OCI-M1 (cell line): ENCODE data around the gene ZSWIM4.
"Not testable (repeated sequence)": the region's sequence is repeated elsewhere in the genome, so short reads cannot be mapped to it uniquely, and the experiment has no call there.

ENCODE experiments used
- DNase-seq: peaks from one replicate; lab custom pipeline; 2025; lab: John Stamatoyannopoulos, UW

Gene ZSWIM4

DNA sequence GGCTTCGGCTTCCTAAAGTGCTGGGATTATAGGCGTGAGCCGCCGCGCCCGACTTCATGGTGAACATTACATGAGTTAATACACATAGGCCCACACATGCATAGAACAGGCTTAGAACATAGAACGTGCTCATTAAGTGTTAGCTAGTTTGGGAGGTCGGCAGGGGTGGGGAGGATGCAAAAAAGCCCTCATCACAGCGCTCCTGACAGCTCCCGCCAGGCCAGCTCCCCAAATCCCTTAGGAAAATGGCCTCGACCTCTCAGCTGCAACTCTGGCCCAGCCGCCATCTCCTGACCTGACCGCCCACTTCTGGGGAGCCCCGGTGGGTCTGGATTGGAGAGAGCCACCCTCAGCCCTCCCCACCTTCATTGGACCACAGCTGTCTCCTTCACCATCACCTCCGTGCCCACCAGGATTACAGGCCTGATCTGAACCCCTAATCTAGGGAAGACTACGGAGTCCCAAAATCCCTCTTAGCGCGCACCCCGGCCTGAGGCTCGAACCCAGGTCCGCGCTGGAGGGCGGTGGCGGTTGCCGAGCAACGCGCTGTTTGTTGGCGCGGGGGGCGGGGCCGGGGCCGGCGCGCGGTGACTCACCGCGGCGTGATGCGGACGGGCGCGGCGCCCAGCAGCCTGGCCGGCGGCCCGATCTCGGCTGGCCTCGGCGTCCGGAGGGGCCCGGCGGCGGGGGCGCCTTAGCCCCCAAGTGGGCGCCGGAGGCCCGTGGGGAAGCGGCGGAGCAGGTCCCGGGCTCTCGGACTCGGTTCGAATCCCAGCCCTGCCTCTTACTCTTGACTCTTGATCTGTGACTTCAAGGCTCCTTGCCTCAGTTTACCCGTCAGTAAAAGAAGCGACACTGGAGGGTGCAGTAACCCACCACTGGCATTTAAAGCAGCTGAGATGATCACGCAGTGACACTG, 55.0 kb downstream of the ZSWIM4 start:
- DNase-seq, result peak; percentile 99

- DNase-seq, result peak; percentile 80
These were observed 55.9 kb downstream of the ZSWIM4 start for GRCh38 chr19:13850910-13851733.

GRCh38 chr19:13851734-13852114, 56.5 kb downstream of the ZSWIM4 start:
- DNase-seq, result not testable (repeated sequence)

- DNase-seq, result not testable (repeated sequence)
These were observed 57.0 kb downstream of the ZSWIM4 start for GRCh38 chr19:13852171-13852707.

DNA sequence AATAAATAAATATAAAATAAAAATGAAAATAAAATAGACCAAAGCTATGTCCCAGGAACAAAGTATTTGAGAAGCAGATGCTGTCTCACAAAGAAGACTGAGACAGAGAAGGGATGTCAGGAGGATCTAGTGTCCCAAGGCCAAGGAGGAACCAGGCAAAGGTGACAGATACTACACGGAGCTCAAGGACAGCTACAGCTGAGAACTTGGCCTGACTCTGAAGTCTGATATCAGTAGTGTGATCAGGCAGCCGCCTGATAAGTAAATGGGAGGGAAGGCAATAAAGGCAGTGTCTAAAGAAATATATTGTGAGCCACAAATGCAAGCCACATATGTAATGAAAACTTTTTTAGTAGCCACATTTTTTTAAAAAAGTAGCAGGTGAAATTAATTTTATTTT, 61.3 kb downstream of the ZSWIM4 start:
- peak; percentile 87 for DNase-seq

DNA sequence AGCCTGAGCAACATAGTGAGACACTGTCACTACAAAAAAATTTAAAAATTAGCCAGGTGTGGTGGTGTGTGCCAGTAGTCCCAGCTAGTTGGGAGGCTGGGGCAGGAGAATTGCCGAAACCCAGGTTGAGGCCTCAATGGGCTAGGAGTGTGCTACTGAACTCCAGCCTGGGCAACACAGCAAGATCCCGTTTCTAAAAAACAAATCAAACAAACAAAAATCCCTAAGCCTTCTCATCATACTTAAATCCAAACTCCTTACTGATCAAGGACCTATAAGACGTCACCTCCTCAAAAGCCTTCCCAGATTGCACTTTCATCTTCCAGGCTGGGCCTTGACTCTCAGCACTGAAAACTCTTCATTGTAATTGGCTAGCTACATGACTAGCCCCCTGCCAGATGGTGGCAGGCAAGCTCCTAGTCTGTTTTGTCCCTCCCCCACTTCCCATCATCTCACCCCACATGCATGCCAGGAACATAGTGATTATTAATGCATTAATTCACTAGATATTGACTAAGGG, 64.2 kb downstream of the ZSWIM4 start:
- peak; percentile 85 for DNase-seq

DNA sequence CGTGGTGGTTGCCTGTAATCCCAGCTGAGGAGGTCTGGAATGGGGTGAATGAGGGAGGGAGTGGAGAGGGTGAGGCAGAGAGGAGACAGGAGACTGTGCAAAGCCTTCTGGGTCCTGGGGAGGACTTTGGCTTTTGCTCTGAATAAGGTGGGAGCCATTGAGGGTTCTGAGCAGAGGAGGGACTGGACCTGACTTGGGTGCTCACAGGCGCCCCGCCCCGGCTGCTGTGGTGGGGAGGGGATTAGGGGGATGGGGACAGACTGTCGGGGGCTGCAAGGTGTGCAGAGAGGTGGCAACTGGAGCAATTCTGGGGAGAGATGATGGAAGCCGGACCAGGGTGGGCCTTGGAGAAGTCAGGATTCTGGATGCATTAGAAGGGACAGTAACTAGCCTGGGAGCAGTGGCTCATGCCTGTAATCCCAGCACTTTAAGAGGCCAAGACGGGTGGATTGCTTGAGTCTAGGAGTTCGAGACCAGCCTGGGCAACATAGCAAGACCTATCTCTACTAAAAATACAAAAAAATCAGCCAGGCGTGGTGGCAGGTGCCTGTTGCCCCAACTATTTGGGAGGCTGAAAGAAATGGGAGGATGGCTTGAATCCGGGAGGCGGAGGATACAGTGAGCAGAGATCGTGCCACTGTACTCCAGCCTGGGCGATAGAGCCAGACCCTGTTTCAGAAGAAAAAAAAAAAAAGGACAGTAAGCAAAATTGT, 65.6 kb downstream of the ZSWIM4 start:
- no peak for DNase-seq

- DNase-seq, result no peak
These were observed 66.1 kb downstream of the ZSWIM4 start for GRCh38 chr19:13861392-13861713.

GRCh38 chr19:13861714-13862531, 66.7 kb downstream of the ZSWIM4 start:
- DNase-seq, result peak; percentile 100

GRCh38 chr19:13864046-13864666, 68.9 kb downstream of the ZSWIM4 start:
- DNase-seq, result peak; percentile 66

- no peak for DNase-seq
These were observed 69.7 kb downstream of the ZSWIM4 start for GRCh38 chr19:13864667-13865570.

GRCh38 chr19:13865571-13866462, 70.6 kb downstream of the ZSWIM4 start:
- DNase-seq, result no peak

- DNase-seq, result no peak
These were observed 71.3 kb downstream of the ZSWIM4 start for GRCh38 chr19:13866463-13867046.

- no peak for DNase-seq
These were observed 73.4 kb downstream of the ZSWIM4 start for GRCh38 chr19:13868663-13869062.

GRCh38 chr19:13869281-13869680, 74.0 kb downstream of the ZSWIM4 start:
- no peak for DNase-seq

DNA sequence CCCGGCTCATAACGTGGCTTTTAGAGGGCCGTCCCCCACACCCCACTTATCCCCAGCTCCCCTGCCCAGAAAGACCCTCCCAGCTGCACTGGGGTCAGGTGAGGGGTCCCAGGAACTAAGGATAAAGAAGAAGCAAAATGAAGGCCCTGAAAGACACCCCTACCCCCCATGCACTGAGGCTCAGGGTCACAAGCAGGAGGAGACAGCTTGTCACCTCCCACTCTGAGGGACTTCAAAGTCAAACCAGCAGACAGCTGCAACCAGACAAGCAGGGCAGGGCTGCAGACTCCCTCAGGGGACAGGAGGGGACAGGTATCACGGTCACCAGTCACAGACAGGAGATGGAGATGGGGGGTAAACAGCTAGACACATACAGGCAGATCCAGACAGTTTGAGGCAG, 75.6 kb downstream of the ZSWIM4 start:
- DNase-seq, result no peak

DNA sequence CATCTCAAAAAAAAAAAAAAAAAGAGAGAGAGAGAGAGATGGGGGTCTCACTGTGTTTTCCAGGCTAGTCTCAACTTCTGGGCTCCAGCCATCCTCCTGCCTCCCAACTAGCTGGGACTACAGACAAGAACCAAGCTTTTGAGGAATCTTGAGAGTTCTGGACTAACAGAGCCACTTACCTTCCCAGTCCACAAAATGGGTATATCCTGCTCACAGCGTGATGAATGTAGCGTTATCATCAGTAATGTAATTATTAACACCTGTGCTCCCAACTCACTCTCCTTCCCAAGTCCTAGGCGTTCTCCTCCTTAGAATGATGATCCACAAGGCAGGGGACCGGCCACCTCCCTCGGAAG, 77.1 kb downstream of the ZSWIM4 start:
- no peak for DNase-seq

- peak; percentile 89 for DNase-seq
These were observed 77.6 kb downstream of the ZSWIM4 start for GRCh38 chr19:13872695-13873389.
